Neural progenitor cell (in vitro differentiated cells): ENCODE data around the gene KDF1.

Experiments
- EZH2 ChIP-seq: fragments of 200-600 bp; sonication (generic); IDR thresholded peaks from 2 replicates; pipeline ENCODE4 v1.6.1; 2017; ENCODE audit warnings: antibody characterized with exemption, mild to moderate bottlenecking, moderate library complexity
- EZH2phosphoT487 ChIP-seq: fragments of 200-600 bp; sonication (generic); IDR thresholded peaks from 2 replicates; pipeline ENCODE4 v1.6.1; 2017; ENCODE audit warnings: antibody characterized with exemption
- TF ChIP-seq, protein P1 (sequence below): fragments of 200-600 bp; sonication (generic); IDR thresholded peaks from 2 replicates; pipeline ENCODE4 v1.5.1; 2017; ENCODE audit warnings: antibody characterized with exemption, mild to moderate bottlenecking

DNA sequence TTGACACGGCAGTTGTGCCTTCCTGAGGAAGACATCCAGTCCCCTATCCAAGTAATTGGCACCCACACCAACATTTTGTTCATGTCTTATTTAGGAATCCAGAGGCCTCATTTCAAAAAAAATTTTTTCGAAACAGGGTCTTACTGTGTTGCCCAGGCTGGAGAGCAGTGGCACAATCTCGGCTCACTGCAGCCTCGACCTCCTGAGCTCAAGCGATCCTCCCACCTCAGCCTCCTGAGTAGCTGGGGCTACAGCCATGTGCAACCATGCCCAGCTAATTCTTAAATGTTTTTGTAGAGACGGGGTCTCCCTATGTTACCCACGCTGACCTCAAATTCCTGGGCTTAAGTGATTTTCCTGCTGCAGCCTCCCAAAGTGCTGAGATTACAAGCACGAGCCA lies 24.0 kb upstream of the KDF1 start:
- TF ChIP-seq, protein P1, sequence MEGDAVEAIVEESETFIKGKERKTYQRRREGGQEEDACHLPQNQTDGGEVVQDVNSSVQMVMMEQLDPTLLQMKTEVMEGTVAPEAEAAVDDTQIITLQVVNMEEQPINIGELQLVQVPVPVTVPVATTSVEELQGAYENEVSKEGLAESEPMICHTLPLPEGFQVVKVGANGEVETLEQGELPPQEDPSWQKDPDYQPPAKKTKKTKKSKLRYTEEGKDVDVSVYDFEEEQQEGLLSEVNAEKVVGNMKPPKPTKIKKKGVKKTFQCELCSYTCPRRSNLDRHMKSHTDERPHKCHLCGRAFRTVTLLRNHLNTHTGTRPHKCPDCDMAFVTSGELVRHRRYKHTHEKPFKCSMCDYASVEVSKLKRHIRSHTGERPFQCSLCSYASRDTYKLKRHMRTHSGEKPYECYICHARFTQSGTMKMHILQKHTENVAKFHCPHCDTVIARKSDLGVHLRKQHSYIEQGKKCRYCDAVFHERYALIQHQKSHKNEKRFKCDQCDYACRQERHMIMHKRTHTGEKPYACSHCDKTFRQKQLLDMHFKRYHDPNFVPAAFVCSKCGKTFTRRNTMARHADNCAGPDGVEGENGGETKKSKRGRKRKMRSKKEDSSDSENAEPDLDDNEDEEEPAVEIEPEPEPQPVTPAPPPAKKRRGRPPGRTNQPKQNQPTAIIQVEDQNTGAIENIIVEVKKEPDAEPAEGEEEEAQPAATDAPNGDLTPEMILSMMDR: no peak
- no peak for TF ChIP-seq EZH2
- TF ChIP-seq EZH2phosphoT487: no peak
